ENCODE measurements around the gene SLITRK5.

The SLITRK5 gene

DNA sequence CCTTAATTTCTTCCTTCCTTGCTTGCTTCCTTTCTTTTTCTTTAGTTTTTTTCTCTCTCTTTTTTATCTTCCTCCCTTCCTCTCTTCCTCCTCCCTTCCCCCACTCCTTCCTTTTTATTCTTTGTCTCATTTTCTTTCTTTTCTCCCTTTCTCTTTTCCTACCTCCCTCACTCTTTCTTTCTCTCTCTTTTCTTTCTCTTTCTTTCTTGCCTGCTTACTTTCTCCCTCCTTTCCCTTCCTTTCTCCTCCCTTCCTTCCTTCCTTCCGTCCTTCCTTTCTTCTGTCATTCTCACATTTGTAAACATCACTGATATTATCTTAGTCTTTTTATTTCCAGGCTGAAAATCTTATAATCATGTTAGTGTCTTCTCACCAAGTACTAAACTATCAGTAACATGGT, 38.8 kb downstream of the SLITRK5 start:
- no peak for DNase-seq

DNA sequence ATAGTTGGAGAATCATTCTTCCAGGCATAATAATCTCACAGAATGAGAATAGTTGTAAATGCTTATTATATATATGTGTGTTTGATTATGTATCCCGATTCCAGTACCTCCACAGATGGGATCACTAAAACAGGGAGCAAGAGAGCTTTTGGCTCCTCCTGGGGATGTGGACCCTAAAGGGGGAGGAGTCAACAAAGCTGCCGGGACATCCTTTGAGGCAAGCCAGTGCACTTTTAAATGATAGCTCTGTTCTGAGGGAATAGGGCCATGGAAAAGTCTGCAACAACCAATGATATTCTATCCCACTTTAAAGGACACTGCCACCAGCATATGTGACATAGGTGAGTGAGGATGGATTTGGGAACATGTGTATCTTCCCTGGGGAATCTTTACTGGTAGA, 40.8 kb downstream of the SLITRK5 start:
- DNase-seq = no peak

All from T-helper 1 cell (primary cell).